ENCODE results near the gene SLC25A24.
"Not testable (repeated sequence)": the region's sequence is repeated elsewhere in the genome, so short reads cannot be mapped to it uniquely, and the experiment has no call there.

SLC25A24 gene

GRCh38 chr1:108132367-108132766 lies 67.8 kb downstream of the SLC25A24 start:
- not testable (repeated sequence) for H3K9me3 ChIP-seq (ENCODE audit: control insufficient read depth, insufficient read depth, low read length); H3K27ac ChIP-seq (ENCODE audit: low read depth, low read length); H3K27me3 ChIP-seq (ENCODE audit: control insufficient read depth, insufficient read depth, low read length); H3K4me1 ChIP-seq (ENCODE audit: control insufficient read depth, insufficient read depth, low read length); H3K9ac ChIP-seq (ENCODE audit: low read depth, low read length); H3K4me3 ChIP-seq (ENCODE audit: low read depth, low read length)
- H3K36me3 ChIP-seq (ENCODE audit: control insufficient read depth, insufficient read depth, low read length): peaks cover 35% of the 10 kb centered on the region

GRCh38 chr1:108131281-108131680 lies 68.9 kb downstream of the SLC25A24 start:
- peaks cover 24% of the 10 kb centered on the region for H3K36me3 ChIP-seq (ENCODE audit: control insufficient read depth, insufficient read depth, low read length)
- not testable (repeated sequence) for H3K27me3 ChIP-seq (ENCODE audit: control insufficient read depth, insufficient read depth, low read length); H3K4me1 ChIP-seq (ENCODE audit: control insufficient read depth, insufficient read depth, low read length); H3K4me3 ChIP-seq (ENCODE audit: low read depth, low read length); H3K9me3 ChIP-seq (ENCODE audit: control insufficient read depth, insufficient read depth, low read length); H3K27ac ChIP-seq (ENCODE audit: low read depth, low read length); H3K9ac ChIP-seq (ENCODE audit: low read depth, low read length)

GRCh38 chr1:108130794-108131193 lies 69.3 kb downstream of the SLC25A24 start:
- H3K9ac ChIP-seq (ENCODE audit: low read depth, low read length): no peak overlapping the region
- H3K27ac ChIP-seq (ENCODE audit: low read depth, low read length): no peak overlapping the region
- 0 out of 2 replicates have a peak, but pooled peaks cover 8% of the 10 kb centered on the region for H3K9me3 ChIP-seq (ENCODE audit: control insufficient read depth, insufficient read depth, low read length)
- H3K36me3 ChIP-seq (ENCODE audit: control insufficient read depth, insufficient read depth, low read length): peaks cover 20% of the 10 kb centered on the region
- no peaks in the 10 kb centered on the region for H3K27me3 ChIP-seq (ENCODE audit: control insufficient read depth, insufficient read depth, low read length)
- H3K4me3 ChIP-seq (ENCODE audit: low read depth, low read length): no peak overlapping the region
- H3K4me1 ChIP-seq (ENCODE audit: control insufficient read depth, insufficient read depth, low read length): no peaks in the 10 kb centered on the region

GRCh38 chr1:108129999-108130398 lies 70.1 kb downstream of the SLC25A24 start:
- H3K4me1 ChIP-seq (ENCODE audit: control insufficient read depth, insufficient read depth, low read length): no peaks in the 10 kb centered on the region; the same call in 1 of the 2 replicates
- H3K36me3 ChIP-seq (ENCODE audit: control insufficient read depth, insufficient read depth, low read length): peaks cover 12% of the 10 kb centered on the region
- H3K27me3 ChIP-seq (ENCODE audit: control insufficient read depth, insufficient read depth, low read length): no peaks in the 10 kb centered on the region
- 0 out of 2 replicates have a peak, but pooled peaks cover 8% of the 10 kb centered on the region for H3K9me3 ChIP-seq (ENCODE audit: control insufficient read depth, insufficient read depth, low read length)
- H3K9ac ChIP-seq (ENCODE audit: low read depth, low read length): no peak overlapping the region
- H3K4me3 ChIP-seq (ENCODE audit: low read depth, low read length): no peak overlapping the region
- no peak overlapping the region for H3K27ac ChIP-seq (ENCODE audit: low read depth, low read length)

GRCh38 chr1:108125312-108126138 lies 74.6 kb downstream of the SLC25A24 start:
- no peak overlapping the region for H3K27ac ChIP-seq (ENCODE audit: low read depth, low read length)
- no peaks in the 10 kb centered on the region; the same call in 1 of the 2 replicates for H3K27me3 ChIP-seq (ENCODE audit: control insufficient read depth, insufficient read depth, low read length)
- H3K9me3 ChIP-seq (ENCODE audit: control insufficient read depth, insufficient read depth, low read length): no peaks in the 10 kb centered on the region
- no peak overlapping the region for H3K9ac ChIP-seq (ENCODE audit: low read depth, low read length)
- H3K36me3 ChIP-seq (ENCODE audit: control insufficient read depth, insufficient read depth, low read length): no peaks in the 10 kb centered on the region
- H3K4me3 ChIP-seq (ENCODE audit: low read depth, low read length): no peak overlapping the region
- no peaks in the 10 kb centered on the region; the same call in 1 of the 2 replicates for H3K4me1 ChIP-seq (ENCODE audit: control insufficient read depth, insufficient read depth, low read length)

GRCh38 chr1:108124622-108125311 lies 75.4 kb downstream of the SLC25A24 start:
- Histone ChIP-seq H3K9me3 (ENCODE audit: control insufficient read depth, insufficient read depth, low read length) (no peaks in the 10 kb centered on the region), H3K4me3 (ENCODE audit: low read depth, low read length) (no peak overlapping the region), H3K27ac (ENCODE audit: low read depth, low read length) (no peak overlapping the region), H3K27me3 (ENCODE audit: control insufficient read depth, insufficient read depth, low read length) (no peaks in the 10 kb centered on the region; the same call in 1 of the 2 replicates), H3K9ac (ENCODE audit: low read depth, low read length) (no peak overlapping the region), H3K36me3 (ENCODE audit: control insufficient read depth, insufficient read depth, low read length) (no peaks in the 10 kb centered on the region), H3K4me1 (ENCODE audit: control insufficient read depth, insufficient read depth, low read length) (no peaks in the 10 kb centered on the region; the same call in 1 of the 2 replicates)

- no peak overlapping the region for H3K27ac ChIP-seq (ENCODE audit: low read depth, low read length)
- H3K4me1 ChIP-seq (ENCODE audit: control insufficient read depth, insufficient read depth, low read length): no peaks in the 10 kb centered on the region; the same call in 1 of the 2 replicates
- H3K36me3 ChIP-seq (ENCODE audit: control insufficient read depth, insufficient read depth, low read length): no peaks in the 10 kb centered on the region
- no peak overlapping the region for H3K4me3 ChIP-seq (ENCODE audit: low read depth, low read length)
- H3K27me3 ChIP-seq (ENCODE audit: control insufficient read depth, insufficient read depth, low read length): no peaks in the 10 kb centered on the region; the same call in 1 of the 2 replicates
- H3K9ac ChIP-seq (ENCODE audit: low read depth, low read length): no peak overlapping the region
- H3K9me3 ChIP-seq (ENCODE audit: control insufficient read depth, insufficient read depth, low read length): no peaks in the 10 kb centered on the region
Measured at GRCh38 chr1:108124023-108124422, 76.1 kb downstream of the SLC25A24 start.

- Histone ChIP-seq H3K27me3 (ENCODE audit: control insufficient read depth, insufficient read depth, low read length) (no peaks in the 10 kb centered on the region; the same call in 1 of the 2 replicates), H3K27ac (ENCODE audit: low read depth, low read length) (no peak overlapping the region), H3K4me1 (ENCODE audit: control insufficient read depth, insufficient read depth, low read length) (no peaks in the 10 kb centered on the region; the same call in 1 of the 2 replicates), H3K36me3 (ENCODE audit: control insufficient read depth, insufficient read depth, low read length) (no peaks in the 10 kb centered on the region), H3K4me3 (ENCODE audit: low read depth, low read length) (no peak overlapping the region), H3K9ac (ENCODE audit: low read depth, low read length) (no peak overlapping the region), H3K9me3 (ENCODE audit: control insufficient read depth, insufficient read depth, low read length) (no peaks in the 10 kb centered on the region)
Measured at GRCh38 chr1:108121358-108122143, 78.6 kb downstream of the SLC25A24 start.

- Histone ChIP-seq H3K27me3 (ENCODE audit: control insufficient read depth, insufficient read depth, low read length) (no peaks in the 10 kb centered on the region; the same call in 1 of the 2 replicates), H3K27ac (ENCODE audit: low read depth, low read length) (no peak overlapping the region)
Measured at GRCh38 chr1:108120163-108120562, 80.0 kb downstream of the SLC25A24 start.

GRCh38 chr1:108119500-108119899 lies 80.6 kb downstream of the SLC25A24 start:
- Histone ChIP-seq H3K36me3 (ENCODE audit: control insufficient read depth, insufficient read depth, low read length) (no peaks in the 10 kb centered on the region), H3K27ac (ENCODE audit: low read depth, low read length) (no peak overlapping the region), H3K27me3 (ENCODE audit: control insufficient read depth, insufficient read depth, low read length) (no peaks in the 10 kb centered on the region; the same call in 1 of the 2 replicates), H3K9me3 (ENCODE audit: control insufficient read depth, insufficient read depth, low read length) (no peaks in the 10 kb centered on the region), H3K4me3 (ENCODE audit: low read depth, low read length) (no peak overlapping the region), H3K4me1 (ENCODE audit: control insufficient read depth, insufficient read depth, low read length) (no peaks in the 10 kb centered on the region), H3K9ac (ENCODE audit: low read depth, low read length) (no peak overlapping the region)

More at GRCh38 chr1:108120163-108120562, 80.0 kb downstream of the SLC25A24 start:
- Histone ChIP-seq H3K4me3 (ENCODE audit: low read depth, low read length) (no peak overlapping the region), H3K36me3 (ENCODE audit: control insufficient read depth, insufficient read depth, low read length) (no peaks in the 10 kb centered on the region), H3K4me1 (ENCODE audit: control insufficient read depth, insufficient read depth, low read length) (no peaks in the 10 kb centered on the region; the same call in 1 of the 2 replicates), H3K9me3 (ENCODE audit: control insufficient read depth, insufficient read depth, low read length) (no peaks in the 10 kb centered on the region), H3K9ac (ENCODE audit: low read depth, low read length) (no peak overlapping the region)

Data from HUES48 (cell line).